ENCODE measurements around the gene AIPL1.
A peak's percentile ranks its signal among the peaks of the same experiment; 100 is the strongest.

The AIPL1 gene

GRCh38 chr17:6472517-6472916 is 37.6 kb upstream of the AIPL1 start:
- no peak overlapping the region for H3K4me3 Mint-ChIP-seq
- H3K4me1 Mint-ChIP-seq (ENCODE audit: low read depth) = peaks cover 1% of the 10 kb centered on the region
- no peak overlapping the region for H3K27ac Mint-ChIP-seq
- H3K27me3 Mint-ChIP-seq (ENCODE audit: low read depth) = no peaks in the 10 kb centered on the region
- H3K36me3 Mint-ChIP-seq (ENCODE audit: low read depth) = no peaks in the 10 kb centered on the region
- no peak for DNase-seq (ENCODE audit: low spot score)
- no peaks in the 10 kb centered on the region for H3K9me3 Mint-ChIP-seq

GRCh38 chr17:6471531-6472465 is 36.9 kb upstream of the AIPL1 start:
- Mint-ChIP-seq H3K4me1 (ENCODE audit: low read depth) (peaks cover 1% of the 10 kb centered on the region), H3K27me3 (ENCODE audit: low read depth) (no peaks in the 10 kb centered on the region), H3K36me3 (ENCODE audit: low read depth) (no peaks in the 10 kb centered on the region), H3K27ac (no peak overlapping the region), H3K9me3 (no peaks in the 10 kb centered on the region), H3K4me3 (no peak overlapping the region)
- no peak for DNase-seq (ENCODE audit: low spot score)

GRCh38 chr17:6470751-6471521 is 36.0 kb upstream of the AIPL1 start:
- H3K36me3 Mint-ChIP-seq (ENCODE audit: low read depth) = no peaks in the 10 kb centered on the region
- no peak overlapping the region for H3K4me3 Mint-ChIP-seq
- H3K27me3 Mint-ChIP-seq (ENCODE audit: low read depth) = no peaks in the 10 kb centered on the region
- no peak for DNase-seq (ENCODE audit: low spot score)
- no peak overlapping the region for H3K27ac Mint-ChIP-seq
- H3K4me1 Mint-ChIP-seq (ENCODE audit: low read depth) = peaks cover 1% of the 10 kb centered on the region
- no peaks in the 10 kb centered on the region for H3K9me3 Mint-ChIP-seq

GRCh38 chr17:6470146-6470718 is 35.3 kb upstream of the AIPL1 start:
- Mint-ChIP-seq H3K4me1 (ENCODE audit: low read depth) (peaks cover 1% of the 10 kb centered on the region), H3K9me3 (no peaks in the 10 kb centered on the region)

GRCh38 chr17:6468051-6468790 is 33.3 kb upstream of the AIPL1 start:
- no peaks in the 10 kb centered on the region for H3K36me3 Mint-ChIP-seq (ENCODE audit: low read depth)
- H3K9me3 Mint-ChIP-seq = no peaks in the 10 kb centered on the region
- DNase-seq (ENCODE audit: low spot score) = no peak
- H3K4me3 Mint-ChIP-seq = no peak overlapping the region
- peaks cover 1% of the 10 kb centered on the region for H3K4me1 Mint-ChIP-seq (ENCODE audit: low read depth)
- H3K27me3 Mint-ChIP-seq (ENCODE audit: low read depth) = no peaks in the 10 kb centered on the region
- no peak overlapping the region for H3K27ac Mint-ChIP-seq

More at GRCh38 chr17:6470146-6470718, 35.3 kb upstream of the AIPL1 start:
- no peaks in the 10 kb centered on the region for H3K27me3 Mint-ChIP-seq (ENCODE audit: low read depth)
- H3K27ac Mint-ChIP-seq = no peak overlapping the region
- H3K4me3 Mint-ChIP-seq = no peak overlapping the region
- DNase-seq (ENCODE audit: low spot score) = no peak
- H3K36me3 Mint-ChIP-seq (ENCODE audit: low read depth) = no peaks in the 10 kb centered on the region

GRCh38 chr17:6467567-6467966 is 32.6 kb upstream of the AIPL1 start:
- Mint-ChIP-seq H3K9me3 (no peaks in the 10 kb centered on the region), H3K4me1 (ENCODE audit: low read depth) (no peaks in the 10 kb centered on the region), H3K27ac (no peak overlapping the region), H3K4me3 (no peak overlapping the region), H3K36me3 (ENCODE audit: low read depth) (no peaks in the 10 kb centered on the region), H3K27me3 (ENCODE audit: low read depth) (no peaks in the 10 kb centered on the region)
- DNase-seq (ENCODE audit: low spot score) = no peak

- DNase-seq (ENCODE audit: low spot score) = no peak
- Mint-ChIP-seq H3K4me3 (no peak overlapping the region), H3K36me3 (ENCODE audit: low read depth) (no peaks in the 10 kb centered on the region), H3K27me3 (ENCODE audit: low read depth) (no peaks in the 10 kb centered on the region), H3K4me1 (ENCODE audit: low read depth) (peaks cover 9% of the 10 kb centered on the region), H3K9me3 (no peaks in the 10 kb centered on the region), H3K27ac (no peak overlapping the region)
These were observed 30.5 kb upstream of the AIPL1 start for GRCh38 chr17:6465206-6466003.

GRCh38 chr17:6464446-6465041 is 29.6 kb upstream of the AIPL1 start:
- no peaks in the 10 kb centered on the region for H3K36me3 Mint-ChIP-seq (ENCODE audit: low read depth)
- H3K4me3 Mint-ChIP-seq = no peak overlapping the region
- DNase-seq (ENCODE audit: low spot score) = no peak
- H3K27me3 Mint-ChIP-seq (ENCODE audit: low read depth) = peaks cover 3% of the 10 kb centered on the region
- no peak overlapping the region for H3K27ac Mint-ChIP-seq
- no peaks in the 10 kb centered on the region for H3K9me3 Mint-ChIP-seq
- H3K4me1 Mint-ChIP-seq (ENCODE audit: low read depth) = peaks cover 9% of the 10 kb centered on the region

- H3K27ac Mint-ChIP-seq = no peak overlapping the region
- H3K36me3 Mint-ChIP-seq (ENCODE audit: low read depth) = no peaks in the 10 kb centered on the region
- peaks cover 9% of the 10 kb centered on the region for H3K4me1 Mint-ChIP-seq (ENCODE audit: low read depth)
- H3K27me3 Mint-ChIP-seq (ENCODE audit: low read depth) = peaks cover 3% of the 10 kb centered on the region
- no peak for DNase-seq (ENCODE audit: low spot score)
- H3K9me3 Mint-ChIP-seq = no peaks in the 10 kb centered on the region
- no peak overlapping the region for H3K4me3 Mint-ChIP-seq
These were observed 28.9 kb upstream of the AIPL1 start for GRCh38 chr17:6463616-6464445.

GRCh38 chr17:6462692-6463091 is 27.8 kb upstream of the AIPL1 start:
- H3K4me1 Mint-ChIP-seq (ENCODE audit: low read depth) = peaks cover 9% of the 10 kb centered on the region
- H3K4me3 Mint-ChIP-seq = no peak overlapping the region
- no peak for DNase-seq (ENCODE audit: low spot score)
- H3K27me3 Mint-ChIP-seq (ENCODE audit: low read depth) = peaks cover 3% of the 10 kb centered on the region
- no peaks in the 10 kb centered on the region for H3K36me3 Mint-ChIP-seq (ENCODE audit: low read depth)
- H3K27ac Mint-ChIP-seq = no peak overlapping the region
- H3K9me3 Mint-ChIP-seq = no peaks in the 10 kb centered on the region

GRCh38 chr17:6461792-6462524 is 27.0 kb upstream of the AIPL1 start:
- Mint-ChIP-seq H3K27me3 (ENCODE audit: low read depth) (peaks cover 3% of the 10 kb centered on the region), H3K9me3 (no peaks in the 10 kb centered on the region), H3K36me3 (ENCODE audit: low read depth) (no peaks in the 10 kb centered on the region), H3K4me3 (no peak overlapping the region), H3K27ac (peak overlapping the region; percentile 18), H3K4me1 (ENCODE audit: low read depth) (peaks cover 12% of the 10 kb centered on the region)
- peak; percentile 30 for DNase-seq (ENCODE audit: low spot score)

- no peak overlapping the region for H3K27ac Mint-ChIP-seq
- no peak overlapping the region for H3K4me3 Mint-ChIP-seq
- H3K4me1 Mint-ChIP-seq (ENCODE audit: low read depth) = peaks cover 12% of the 10 kb centered on the region
These were observed 26.3 kb upstream of the AIPL1 start for GRCh38 chr17:6461246-6461645.

More at GRCh38 chr17:6461246-6461645, 26.3 kb upstream of the AIPL1 start:
- H3K27me3 Mint-ChIP-seq (ENCODE audit: low read depth) = peaks cover 9% of the 10 kb centered on the region
- H3K36me3 Mint-ChIP-seq (ENCODE audit: low read depth) = no peaks in the 10 kb centered on the region
- DNase-seq (ENCODE audit: low spot score) = no peak
- no peaks in the 10 kb centered on the region for H3K9me3 Mint-ChIP-seq

All from T-helper 2 cell treated with Interferon-gamma antibody and Interleukin-4, amounts not matched to agents 5 μg/mL and 100 μg/mL, for 36 hours (primary cell).